HCT116 (cell line): Measurements from ENCODE around the gene TMEM269. TPM values are rescaled to one million over a fixed set of nuclear protein-coding genes. Genes with fewer than 3 reads are reported as not detected.

Source experiments
- ATAC-seq: fragments of 200-7000 bp; cut with Tn5 transposase; 2 replicates; pipeline ENCODE4 v1.9.1; 2020; ENCODE audit warnings: mild to moderate bottlenecking, moderate library complexity
- BruUV-seq: library from RNA; stranded (reverse); fragments of 400-500 nt; replicated peaks from 2 replicates; lab custom pipeline; 2021; lab: Mats Ljungman, UMichigan
- CTCF ChIA-PET: fragments of 300-600 bp; sonication (Branson Sonifier 250); formaldehyde crosslinking; loops from one replicate; lab custom pipeline; 2021; ENCODE audit warnings: antibody characterized with exemption; lab: Charles Lee
- POLR2A ChIA-PET: fragments of 300-600, 350-600 bp; sonication (Branson Sonifier 250); formaldehyde crosslinking; loops from one replicate; lab custom pipeline; 2021; ENCODE audit warnings: antibody characterized with exemption; lab: Charles Lee
- RAD21 ChIA-PET, 2 experiments: fragments of 300-600 bp; sonication (Branson Sonifier 250); formaldehyde crosslinking; loops; one replicate each; lab custom pipeline; 2023; ENCODE audit warnings: low total read pairs in 2 of 2; ENCODE audit not compliant: uncharacterized antibody in 2 of 2, unreplicated experiment in 2 of 2, low non-redundant PET in 1 of 2; lab: Charles Lee
- DNase-seq: peaks from one replicate; pipeline ENCODE4 v3.0.0-alpha.2; 2010; ENCODE audit warnings: low read depth, low spot score
- H2AFZ ChIP-seq: fragments of 200-600 bp; shearing (Covaris generic), sonication (generic); 2 replicates; pipeline ENCODE4 v1.6.1; 2017; ENCODE audit warnings: low read depth, mixed run types, mixed read lengths, antibody characterized with exemption, low read length; ENCODE audit not compliant: poor library complexity, severe bottlenecking
- H3K27ac ChIP-seq: 2 replicates; pipeline ENCODE4 v1.5.1; 2012; ENCODE audit warnings: low read depth, low read length
- H3K27me3 ChIP-seq: fragments of 200-600 bp; sonication (generic); 2 replicates; pipeline ENCODE4 v1.6.1; 2016; ENCODE audit warnings: mixed run types, low read length, mixed read lengths; ENCODE audit not compliant: insufficient read depth
- H3K36me3 ChIP-seq, 2 experiments: fragments of 200-500 bp in 1 of 2; fragments of 200-600 bp in 1 of 2; sonication (Bioruptor generic) in 1 of 2; sonication (generic) in 1 of 2; 2 replicates each; pipeline versions ENCODE4 v1.5.1 to v1.6.1; 2014 to 2016; ENCODE audit warnings: low read length in 2 of 2, inconsistent platforms in 1 of 2, mixed read lengths in 1 of 2, mixed run types in 1 of 2; ENCODE audit not compliant: insufficient read depth in 2 of 2, control insufficient read depth in 1 of 2
- H3K4me1 ChIP-seq, 2 experiments: fragments of 200-600 bp in 1 of 2; sonication (generic) in 1 of 2; 2 replicates each; pipeline versions ENCODE4 v1.5.1 to v1.6.1; 2012 to 2017; ENCODE audit warnings: low read length in 2 of 2, inconsistent platforms in 1 of 2, mild to moderate bottlenecking in 1 of 2, mixed read lengths in 1 of 2, mixed run types in 1 of 2, moderate library complexity in 1 of 2; ENCODE audit not compliant: insufficient read depth in 2 of 2, control insufficient read depth in 1 of 2
- H3K4me2 ChIP-seq: fragments of 200-600 bp; sonication (generic); 2 replicates; pipeline ENCODE4 v1.6.1; 2017; ENCODE audit warnings: mixed run types, low read length, mixed read lengths
- H3K4me3 ChIP-seq, 2 experiments: fragments of 200-600 bp in 1 of 2; sonication (generic) in 1 of 2; replicated peaks in 1 of 2; 2 replicates each; pipeline ENCODE4 v1.5.1; 2011 to 2016; ENCODE audit warnings: low read length in 2 of 2, control low read depth in 1 of 2, low read depth in 1 of 2, mild to moderate bottlenecking in 1 of 2, mixed read lengths in 1 of 2, mixed run types in 1 of 2
- H3K79me2 ChIP-seq: fragments of 200-600 bp; sonication (generic); 2 replicates; pipeline ENCODE4 v1.6.1; 2017; ENCODE audit warnings: mild to moderate bottlenecking, mixed run types, low read length, moderate library complexity, mixed read lengths; ENCODE audit not compliant: insufficient read depth
- H3K9ac ChIP-seq: fragments of 200-600 bp; sonication (generic); 2 replicates; pipeline ENCODE4 v1.6.1; 2016; ENCODE audit warnings: low read length, mixed read lengths
- H3K9me2 ChIP-seq: fragments of 200-600 bp; sonication (generic), shearing (Covaris generic); 2 replicates; pipeline ENCODE4 v1.6.1; 2017; ENCODE audit warnings: mixed run types, mild to moderate bottlenecking, moderate library complexity; ENCODE audit not compliant: insufficient read depth
- H3K9me3 ChIP-seq, 2 experiments: fragments of 200-500 bp in 1 of 2; fragments of 200-600 bp in 1 of 2; sonication (Bioruptor generic) in 1 of 2; sonication (generic) in 1 of 2; 2 replicates each; pipeline ENCODE4 v1.6.1; 2014 to 2017; ENCODE audit warnings: low read length in 2 of 2, mixed read lengths in 2 of 2, inconsistent platforms in 1 of 2, low read depth in 1 of 2, mild to moderate bottlenecking in 1 of 2, mixed run types in 1 of 2, moderate library complexity in 1 of 2; ENCODE audit not compliant: control insufficient read depth in 1 of 2, insufficient read depth in 1 of 2
- H4K20me1 ChIP-seq: fragments of 200-600 bp; sonication (generic), shearing (Covaris generic); 2 replicates; pipeline ENCODE4 v1.6.1; 2017; ENCODE audit warnings: mixed run types, mild to moderate bottlenecking, moderate library complexity; ENCODE audit not compliant: insufficient read depth
- ATF3 ChIP-seq: IDR thresholded peaks from 2 replicates; pipeline ENCODE4 v1.6.1; 2012
- EGR1 ChIP-seq: IDR thresholded peaks from 2 replicates; pipeline ENCODE4 v1.6.1; 2012; ENCODE audit warnings: low read depth
- EZH2 ChIP-seq: fragments of 200-600 bp; sonication (generic); IDR thresholded peaks from 2 replicates; pipeline ENCODE4 v1.6.1; 2017; ENCODE audit warnings: antibody characterized with exemption, mixed run types
- EZH2phosphoT487 ChIP-seq: fragments of 200-600 bp; IDR thresholded peaks from 2 replicates; pipeline ENCODE4 v1.6.1; 2018; ENCODE audit warnings: antibody characterized with exemption, borderline replicate concordance
- POLR2A ChIP-seq: IDR thresholded peaks from 2 replicates; pipeline ENCODE4 v1.7.0; 2011; ENCODE audit warnings: borderline replicate concordance; ENCODE audit not compliant: insufficient read depth, insufficient read length; ENCODE audit errors: extremely low read depth
- POLR2AphosphoS5 ChIP-seq: IDR thresholded peaks from 2 replicates; pipeline ENCODE4 v1.6.1; 2011; ENCODE audit warnings: mild to moderate bottlenecking, low read depth, low read length, moderate library complexity
- SIN3A ChIP-seq: IDR thresholded peaks from 2 replicates; pipeline ENCODE4 v1.6.1; 2012; ENCODE audit warnings: low read depth
- SP1 ChIP-seq: IDR thresholded peaks from 2 replicates; pipeline ENCODE4 v1.6.1; 2012; ENCODE audit warnings: low read depth
- intact Hi-C: fragments of 100-400 bp; cut with micrococcal nuclease; formaldehyde crosslinking; loops from 2 replicates; pipeline ENCODE4 v1.10.0; 2022
- total RNA-seq: library from RNA; stranded (reverse); gene quantifications from one replicate; pipeline ENCODE4 v1.2.1, GENCODE V29; 2021; ENCODE audit not compliant: unreplicated experiment
- TF ChIP-seq, protein P1 (sequence below), 3 experiments: fragments of 200-600 bp in 1 of 3; sonication (generic) in 1 of 3; IDR thresholded peaks in 2 of 3; conservative IDR thresholded peaks in 1 of 3; 2 replicates each; pipeline ENCODE4 v1.5.1; 2012 to 2017; ENCODE audit warnings: low read depth in 2 of 3, low read length in 2 of 3, antibody characterized with exemption in 1 of 3, borderline replicate concordance in 1 of 3, control low read depth in 1 of 3, mild to moderate bottlenecking in 1 of 3, mixed read lengths in 1 of 3, mixed run types in 1 of 3, moderate library complexity in 1 of 3; ENCODE audit not compliant: insufficient read depth in 1 of 3
- TF ChIP-seq, protein P2 (sequence below): IDR thresholded peaks from 2 replicates; pipeline ENCODE4 v1.6.1; 2012; ENCODE audit warnings: low read depth

The TMEM269 gene
- total RNA-seq, 1 experiment from 2014 or later = 0.34 TPM

DNA sequence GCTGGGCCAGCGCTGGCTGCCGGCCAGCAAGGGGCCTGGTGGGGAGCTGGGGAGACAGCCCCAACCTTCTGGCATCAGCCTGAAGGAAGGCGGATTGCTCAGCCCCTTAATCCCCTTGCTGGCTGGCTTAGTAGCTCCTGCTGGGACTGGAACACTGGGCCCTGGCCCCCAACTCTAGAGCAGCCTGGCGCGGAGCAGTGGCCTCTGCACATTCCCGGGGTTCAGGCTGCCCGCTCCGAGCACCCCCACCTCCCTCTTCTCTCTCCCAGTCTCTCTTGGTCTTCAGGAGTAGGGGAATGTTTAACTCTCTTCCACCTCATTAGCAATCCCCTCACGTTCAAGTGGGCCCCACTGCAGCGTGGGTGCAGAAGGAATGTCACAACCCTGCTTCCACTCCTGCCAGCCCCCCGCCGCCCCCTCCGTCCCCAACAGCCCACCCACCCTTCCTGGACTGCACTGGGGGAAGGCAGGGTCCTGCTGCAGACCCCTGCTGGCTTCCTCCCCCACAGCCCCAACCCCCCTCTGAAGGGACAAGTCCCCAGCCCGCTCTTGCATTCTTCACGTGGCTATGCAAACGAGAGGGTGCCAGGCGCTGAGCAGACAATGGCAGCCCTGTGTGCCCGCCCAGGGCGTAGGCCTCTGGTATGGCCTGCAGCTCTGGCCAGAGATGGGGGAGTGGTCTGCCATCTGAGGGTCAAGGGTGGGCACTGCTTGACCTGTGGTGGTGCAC lies 43.8 kb upstream of the TMEM269 start:
- Histone ChIP-seq H2AFZ (no peak overlapping the region), H3K9ac (no peak overlapping the region), H3K9me3 (no peaks in the 10 kb centered on the region), H3K79me2 (no peaks in the 10 kb centered on the region), H3K27me3 (no peaks in the 10 kb centered on the region), H3K4me3 (no peak overlapping the region), H3K4me2 (no peak overlapping the region), H3K27ac (no peak overlapping the region), H3K4me1 (peaks cover 0 to 5% of the 10 kb centered on the region in 2 experiments; a peak in 3 of 4 replicates), H3K36me3 (no peaks in the 10 kb centered on the region), H3K9me2 (no peaks in the 10 kb centered on the region), H4K20me1 (no peaks in the 10 kb centered on the region)
- TF ChIP-seq EGR1 = no peak
- POLR2A ChIA-PET = no interaction called here
- DNase-seq (no peak), ATAC-seq (no peak)
- CTCF ChIA-PET = no interaction called here
- RAD21 ChIA-PET = no interaction called here
- no TSS peak for BruUV-seq
- intact Hi-C loops = no loop called here

DNA sequence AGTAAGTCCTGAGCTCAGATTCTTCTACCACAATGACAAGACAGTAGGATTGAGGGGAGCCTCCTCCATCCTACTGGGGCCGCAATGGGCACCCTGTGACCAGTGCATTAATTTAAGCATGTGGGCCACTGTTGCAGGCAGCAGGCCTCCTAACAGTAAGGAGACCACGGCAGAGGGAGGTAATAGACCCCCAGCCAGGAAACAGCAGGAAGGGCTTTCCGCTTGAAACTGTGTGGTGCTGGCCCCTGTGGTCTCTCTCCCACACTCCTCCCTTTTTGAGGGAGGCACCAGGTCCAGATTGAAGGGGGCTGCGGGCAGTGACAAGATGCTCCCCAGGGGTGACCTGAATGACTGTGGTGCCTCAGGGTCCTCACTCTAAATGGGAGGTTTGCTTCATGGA lies 43.1 kb upstream of the TMEM269 start:
- H3K27ac ChIP-seq = no peak overlapping the region
- DNase-seq (no peak), ATAC-seq (no peak)
- ChIA-PET CTCF (no interaction called here), RAD21 (no interaction called here), POLR2A (no interaction called here)
- H3K4me2 ChIP-seq = no peak overlapping the region
- H2AFZ ChIP-seq = no peak overlapping the region
- no peaks in the 10 kb centered on the region; a peak in 1 of 4 replicates for H3K4me1 ChIP-seq
- H3K9ac ChIP-seq = no peak overlapping the region
- TF ChIP-seq EZH2phosphoT487 = no peak
- no peak for TF ChIP-seq EZH2
- TF ChIP-seq, protein P1, sequence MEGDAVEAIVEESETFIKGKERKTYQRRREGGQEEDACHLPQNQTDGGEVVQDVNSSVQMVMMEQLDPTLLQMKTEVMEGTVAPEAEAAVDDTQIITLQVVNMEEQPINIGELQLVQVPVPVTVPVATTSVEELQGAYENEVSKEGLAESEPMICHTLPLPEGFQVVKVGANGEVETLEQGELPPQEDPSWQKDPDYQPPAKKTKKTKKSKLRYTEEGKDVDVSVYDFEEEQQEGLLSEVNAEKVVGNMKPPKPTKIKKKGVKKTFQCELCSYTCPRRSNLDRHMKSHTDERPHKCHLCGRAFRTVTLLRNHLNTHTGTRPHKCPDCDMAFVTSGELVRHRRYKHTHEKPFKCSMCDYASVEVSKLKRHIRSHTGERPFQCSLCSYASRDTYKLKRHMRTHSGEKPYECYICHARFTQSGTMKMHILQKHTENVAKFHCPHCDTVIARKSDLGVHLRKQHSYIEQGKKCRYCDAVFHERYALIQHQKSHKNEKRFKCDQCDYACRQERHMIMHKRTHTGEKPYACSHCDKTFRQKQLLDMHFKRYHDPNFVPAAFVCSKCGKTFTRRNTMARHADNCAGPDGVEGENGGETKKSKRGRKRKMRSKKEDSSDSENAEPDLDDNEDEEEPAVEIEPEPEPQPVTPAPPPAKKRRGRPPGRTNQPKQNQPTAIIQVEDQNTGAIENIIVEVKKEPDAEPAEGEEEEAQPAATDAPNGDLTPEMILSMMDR (IDR thresholded peaks at IDR 0.05 in 2 of 3, conservative IDR thresholded peaks at IDR 0.05 in 1 of 3; ENCODE audit: borderline replicate concordance in 1 of 3, insufficient read depth in 1 of 3, low read depth in 2 of 3, low read length in 2 of 3) = no peak
- TF ChIP-seq POLR2AphosphoS5 = no peak
- no peak for TF ChIP-seq SP1
- no peak for TF ChIP-seq POLR2A
- no peak for TF ChIP-seq SIN3A
- TF ChIP-seq, protein P2, sequence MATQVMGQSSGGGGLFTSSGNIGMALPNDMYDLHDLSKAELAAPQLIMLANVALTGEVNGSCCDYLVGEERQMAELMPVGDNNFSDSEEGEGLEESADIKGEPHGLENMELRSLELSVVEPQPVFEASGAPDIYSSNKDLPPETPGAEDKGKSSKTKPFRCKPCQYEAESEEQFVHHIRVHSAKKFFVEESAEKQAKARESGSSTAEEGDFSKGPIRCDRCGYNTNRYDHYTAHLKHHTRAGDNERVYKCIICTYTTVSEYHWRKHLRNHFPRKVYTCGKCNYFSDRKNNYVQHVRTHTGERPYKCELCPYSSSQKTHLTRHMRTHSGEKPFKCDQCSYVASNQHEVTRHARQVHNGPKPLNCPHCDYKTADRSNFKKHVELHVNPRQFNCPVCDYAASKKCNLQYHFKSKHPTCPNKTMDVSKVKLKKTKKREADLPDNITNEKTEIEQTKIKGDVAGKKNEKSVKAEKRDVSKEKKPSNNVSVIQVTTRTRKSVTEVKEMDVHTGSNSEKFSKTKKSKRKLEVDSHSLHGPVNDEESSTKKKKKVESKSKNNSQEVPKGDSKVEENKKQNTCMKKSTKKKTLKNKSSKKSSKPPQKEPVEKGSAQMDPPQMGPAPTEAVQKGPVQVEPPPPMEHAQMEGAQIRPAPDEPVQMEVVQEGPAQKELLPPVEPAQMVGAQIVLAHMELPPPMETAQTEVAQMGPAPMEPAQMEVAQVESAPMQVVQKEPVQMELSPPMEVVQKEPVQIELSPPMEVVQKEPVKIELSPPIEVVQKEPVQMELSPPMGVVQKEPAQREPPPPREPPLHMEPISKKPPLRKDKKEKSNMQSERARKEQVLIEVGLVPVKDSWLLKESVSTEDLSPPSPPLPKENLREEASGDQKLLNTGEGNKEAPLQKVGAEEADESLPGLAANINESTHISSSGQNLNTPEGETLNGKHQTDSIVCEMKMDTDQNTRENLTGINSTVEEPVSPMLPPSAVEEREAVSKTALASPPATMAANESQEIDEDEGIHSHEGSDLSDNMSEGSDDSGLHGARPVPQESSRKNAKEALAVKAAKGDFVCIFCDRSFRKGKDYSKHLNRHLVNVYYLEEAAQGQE = no peak
- TF ChIP-seq ATF3 = no peak
- TF ChIP-seq, all 23 proteins: peak for 0
- Histone ChIP-seq H3K9me3 (no peaks in the 10 kb centered on the region), H4K20me1 (no peaks in the 10 kb centered on the region), H3K27me3 (no peaks in the 10 kb centered on the region), H3K79me2 (no peaks in the 10 kb centered on the region), H3K9me2 (no peaks in the 10 kb centered on the region), H3K36me3 (no peaks in the 10 kb centered on the region), H3K4me3 (no peak overlapping the region)
- no TSS peak for BruUV-seq
- intact Hi-C loops = no loop called here
